ENCODE results near the gene RRAGD. TPM values are rescaled to one million over a fixed set of nuclear protein-coding genes. Genes with fewer than 3 reads are reported as not detected.

The RRAGD gene
- total RNA-seq, 2 donors from 2014 or later = 0.95 to 2.0 TPM

GRCh38 chr6:89335164-89335563 lies 76.9 kb downstream of the RRAGD start:
- 93% methylated on average over 3 of the region's 3 CpGs; no CpG with 5 or more reads in 1 of the 2 experiments for WGBS, 2 experiments (ENCODE audit: insufficient coverage in 1 of 2, insufficient read length in 1 of 2)
- Histone ChIP-seq H3K36me3 (ENCODE audit: control insufficient read depth, insufficient read depth, low read length) (peaks cover 68% of the 10 kb centered on the region), H3K4me3 (ENCODE audit: low read length) (no peak overlapping the region), H3K27me3 (ENCODE audit: control insufficient read depth, insufficient read depth, low read length, poor library complexity, severe bottlenecking) (no peaks in the 10 kb centered on the region), H3K9me3 (ENCODE audit: control insufficient read depth, low read length) (no peaks in the 10 kb centered on the region), H3K27ac (ENCODE audit: low read depth, low read length) (no peak overlapping the region), H3K4me1 (ENCODE audit: control insufficient read depth, insufficient read depth, low read length) (no peaks in the 10 kb centered on the region), H3K9ac (ENCODE audit: extremely low read depth, low read length, poor library complexity, severe bottlenecking) (no peak overlapping the region)
- no peak for DNase-seq
- Mint-ChIP-seq H3K36me3 (ENCODE audit: low read depth) (peaks cover 37% of the 10 kb centered on the region), H3K4me1 (no peaks in the 10 kb centered on the region), H3K9me3 (no peaks in the 10 kb centered on the region), H3K27me3 (ENCODE audit: insufficient read depth) (no peaks in the 10 kb centered on the region), H3K4me3 (no peak overlapping the region), H3K27ac (no peak overlapping the region)
- TF ChIP-seq CTCF (conservative IDR thresholded peaks at IDR 0.05) = no peak

DNA sequence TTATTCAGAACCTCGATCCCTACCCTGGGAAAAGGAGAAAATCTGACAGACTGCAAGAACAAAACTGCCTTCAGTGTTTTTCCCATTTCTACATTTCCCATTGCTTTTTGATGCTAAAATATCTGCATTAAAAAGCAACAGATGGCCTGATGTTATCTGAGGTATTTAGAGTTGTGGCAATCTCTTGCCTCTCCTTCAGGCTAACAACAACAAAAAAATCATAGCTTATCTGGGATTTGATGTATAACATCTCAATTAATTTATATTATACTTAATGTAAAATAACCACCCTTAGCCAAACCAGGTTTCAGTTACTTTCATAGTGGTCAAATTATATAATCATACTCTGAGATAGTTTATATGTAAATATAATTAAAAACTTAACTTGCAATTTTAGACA lies 81.2 kb downstream of the RRAGD start:
- no peaks in the 10 kb centered on the region for H3K9me3 Mint-ChIP-seq
- DNase-seq = no peak
- no peak overlapping the region for H3K27ac Mint-ChIP-seq
- H3K4me1 ChIP-seq (ENCODE audit: control insufficient read depth, insufficient read depth, low read length) = no peaks in the 10 kb centered on the region
- H3K9ac ChIP-seq (ENCODE audit: extremely low read depth, low read length, poor library complexity, severe bottlenecking) = no peak overlapping the region
- WGBS, 2 experiments (ENCODE audit: insufficient coverage in 1 of 2, insufficient read length in 1 of 2) = 92% methylated on average over 1 of the region's 1 CpG; no CpG with 5 or more reads in 1 of the 2 experiments
- H3K4me1 Mint-ChIP-seq = no peaks in the 10 kb centered on the region
- no peak overlapping the region for H3K4me3 ChIP-seq (ENCODE audit: low read length)
- H3K9me3 ChIP-seq (ENCODE audit: control insufficient read depth, low read length) = no peaks in the 10 kb centered on the region
- peaks cover 76% of the 10 kb centered on the region for H3K36me3 ChIP-seq (ENCODE audit: control insufficient read depth, insufficient read depth, low read length)
- no peaks in the 10 kb centered on the region for H3K27me3 ChIP-seq (ENCODE audit: control insufficient read depth, insufficient read depth, low read length, poor library complexity, severe bottlenecking)
- H3K36me3 Mint-ChIP-seq (ENCODE audit: low read depth) = peaks cover 24% of the 10 kb centered on the region
- no peak overlapping the region for H3K4me3 Mint-ChIP-seq
- no peak overlapping the region for H3K27ac ChIP-seq (ENCODE audit: low read depth, low read length)
- H3K27me3 Mint-ChIP-seq (ENCODE audit: insufficient read depth) = no peaks in the 10 kb centered on the region
- no peak for TF ChIP-seq CTCF (conservative IDR thresholded peaks at IDR 0.05)

- Histone ChIP-seq H3K4me1 (ENCODE audit: control insufficient read depth, insufficient read depth, low read length) (no peaks in the 10 kb centered on the region), H3K9ac (ENCODE audit: extremely low read depth, low read length, poor library complexity, severe bottlenecking) (no peak overlapping the region), H3K27me3 (ENCODE audit: control insufficient read depth, insufficient read depth, low read length, poor library complexity, severe bottlenecking) (no peaks in the 10 kb centered on the region), H3K4me3 (ENCODE audit: low read length) (no peak overlapping the region), H3K9me3 (ENCODE audit: control insufficient read depth, low read length) (no peaks in the 10 kb centered on the region), H3K27ac (ENCODE audit: low read depth, low read length) (no peak overlapping the region), H3K36me3 (ENCODE audit: control insufficient read depth, insufficient read depth, low read length) (peaks cover 63% of the 10 kb centered on the region)
- no peak overlapping the region for H3K27ac Mint-ChIP-seq
- no peaks in the 10 kb centered on the region for H3K4me1 Mint-ChIP-seq
- WGBS, 2 experiments (ENCODE audit: insufficient coverage in 1 of 2, insufficient read length in 1 of 2) = no CpG with 5 or more reads among the region's 1 CpG
- DNase-seq = no peak
- no peaks in the 10 kb centered on the region for H3K9me3 Mint-ChIP-seq
- H3K27me3 Mint-ChIP-seq (ENCODE audit: insufficient read depth) = no peaks in the 10 kb centered on the region
- TF ChIP-seq CTCF (conservative IDR thresholded peaks at IDR 0.05) = no peak
- peaks cover 22% of the 10 kb centered on the region for H3K36me3 Mint-ChIP-seq (ENCODE audit: low read depth)
- H3K4me3 Mint-ChIP-seq = no peak overlapping the region
Measured at GRCh38 chr6:89328976-89329375, 83.1 kb downstream of the RRAGD start.
